ENCODE results near the gene FAT1.
A peak's percentile ranks its signal among the peaks of the same experiment; 100 is the strongest.

The FAT1 gene

DNA sequence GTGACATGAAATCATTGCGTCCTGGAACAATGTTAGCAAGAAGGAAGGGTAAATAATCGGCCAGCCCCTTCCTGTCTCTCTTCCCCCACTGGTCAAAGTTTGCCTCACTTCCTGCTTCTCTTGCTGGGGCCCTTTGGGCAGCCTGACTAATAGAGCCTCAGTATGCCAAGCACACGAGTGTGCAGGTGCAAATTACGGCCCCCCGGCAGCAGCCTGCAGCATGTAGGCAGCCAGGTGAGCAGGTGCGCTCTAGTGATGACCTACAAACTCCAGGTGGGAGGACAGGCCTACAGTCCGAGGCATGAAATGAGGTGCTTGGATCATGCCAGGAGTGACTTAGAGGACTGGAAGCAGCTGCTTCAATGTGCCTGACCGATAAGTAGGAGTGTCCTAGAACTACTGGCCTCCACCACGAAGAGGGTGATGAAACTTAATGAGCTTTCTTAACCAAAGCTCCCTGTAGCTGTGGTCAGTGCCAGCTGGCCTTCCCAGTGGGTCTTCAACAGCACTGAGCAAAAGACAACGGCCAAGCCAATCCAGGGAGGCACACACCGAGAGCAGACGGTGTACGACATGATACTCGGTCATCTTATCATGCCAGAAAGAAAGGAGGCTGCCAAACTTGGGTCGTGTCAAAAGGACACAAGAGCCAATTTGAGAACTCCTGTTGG lies 26.1 kb upstream of the FAT1 start:
- TF ChIP-seq, protein P1, sequence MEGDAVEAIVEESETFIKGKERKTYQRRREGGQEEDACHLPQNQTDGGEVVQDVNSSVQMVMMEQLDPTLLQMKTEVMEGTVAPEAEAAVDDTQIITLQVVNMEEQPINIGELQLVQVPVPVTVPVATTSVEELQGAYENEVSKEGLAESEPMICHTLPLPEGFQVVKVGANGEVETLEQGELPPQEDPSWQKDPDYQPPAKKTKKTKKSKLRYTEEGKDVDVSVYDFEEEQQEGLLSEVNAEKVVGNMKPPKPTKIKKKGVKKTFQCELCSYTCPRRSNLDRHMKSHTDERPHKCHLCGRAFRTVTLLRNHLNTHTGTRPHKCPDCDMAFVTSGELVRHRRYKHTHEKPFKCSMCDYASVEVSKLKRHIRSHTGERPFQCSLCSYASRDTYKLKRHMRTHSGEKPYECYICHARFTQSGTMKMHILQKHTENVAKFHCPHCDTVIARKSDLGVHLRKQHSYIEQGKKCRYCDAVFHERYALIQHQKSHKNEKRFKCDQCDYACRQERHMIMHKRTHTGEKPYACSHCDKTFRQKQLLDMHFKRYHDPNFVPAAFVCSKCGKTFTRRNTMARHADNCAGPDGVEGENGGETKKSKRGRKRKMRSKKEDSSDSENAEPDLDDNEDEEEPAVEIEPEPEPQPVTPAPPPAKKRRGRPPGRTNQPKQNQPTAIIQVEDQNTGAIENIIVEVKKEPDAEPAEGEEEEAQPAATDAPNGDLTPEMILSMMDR (conservative IDR thresholded peaks at IDR 0.05): no peak
- no peak overlapping the region for H3K27ac ChIP-seq

DNA sequence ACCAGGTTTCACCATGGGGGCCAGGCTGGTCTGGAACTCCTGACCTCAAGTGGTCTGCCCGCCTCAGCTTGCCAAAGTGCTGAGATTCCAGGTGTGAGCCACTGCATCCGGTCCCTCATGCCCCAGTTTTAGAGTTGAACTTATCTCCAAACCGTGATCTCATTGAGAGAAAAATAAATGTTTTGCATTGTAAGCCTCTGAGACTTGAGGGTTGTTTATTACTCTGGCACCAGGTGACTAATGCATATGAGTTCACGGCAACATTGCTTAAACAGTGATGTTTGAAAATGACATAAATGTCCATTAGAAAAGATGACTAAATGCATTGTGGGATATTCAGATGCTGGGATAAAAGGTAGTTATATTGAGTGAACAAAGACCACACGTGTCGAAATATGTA lies 22.9 kb upstream of the FAT1 start:
- TF ChIP-seq, protein P1 (conservative IDR thresholded peaks at IDR 0.05): no peak
- H3K27ac ChIP-seq: peak overlapping the region; percentile 13; the same call in 1 of the 2 replicates

DNA sequence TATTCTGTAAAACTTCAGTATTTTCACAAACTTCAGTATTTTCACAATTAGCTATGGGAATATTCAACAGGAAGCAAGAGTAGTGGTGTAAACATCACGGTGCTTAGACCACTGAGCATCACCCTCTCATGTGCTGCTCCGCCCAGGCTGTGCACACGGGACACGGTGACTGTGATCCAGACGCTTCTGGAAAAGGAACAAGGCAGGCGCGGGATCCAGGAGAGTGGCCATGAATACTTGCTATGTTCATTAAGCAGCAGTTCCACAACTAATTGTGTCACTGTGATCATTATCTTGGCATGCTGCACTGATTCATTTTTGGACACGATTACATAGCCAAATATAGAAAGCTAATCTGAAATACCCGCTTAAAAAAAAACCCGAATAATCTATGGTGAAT lies 19.6 kb upstream of the FAT1 start:
- TF ChIP-seq, protein P1 (conservative IDR thresholded peaks at IDR 0.05): no peak
- H3K27ac ChIP-seq: no peak overlapping the region

DNA sequence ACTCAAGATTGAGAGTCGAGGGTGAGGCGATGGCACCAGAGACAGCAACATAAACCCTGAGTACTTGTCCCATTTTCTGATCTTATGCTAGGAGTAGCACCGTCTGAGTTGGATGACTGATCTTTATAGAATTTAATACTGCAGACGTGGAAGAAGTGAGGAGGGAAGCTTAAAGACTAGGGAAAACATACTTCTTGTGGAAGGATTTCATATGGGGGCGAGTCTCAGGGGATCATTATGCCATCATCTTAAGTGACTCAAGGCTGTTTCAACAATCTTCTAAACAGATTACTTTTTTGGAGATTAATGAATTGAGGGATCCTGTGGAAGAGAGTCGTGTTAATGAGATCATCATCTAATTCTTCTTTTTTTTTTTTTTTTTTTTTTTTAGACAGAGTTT lies 17.2 kb upstream of the FAT1 start:
- no peak overlapping the region for H3K27ac ChIP-seq
- TF ChIP-seq, protein P1 (conservative IDR thresholded peaks at IDR 0.05): no peak

DNA sequence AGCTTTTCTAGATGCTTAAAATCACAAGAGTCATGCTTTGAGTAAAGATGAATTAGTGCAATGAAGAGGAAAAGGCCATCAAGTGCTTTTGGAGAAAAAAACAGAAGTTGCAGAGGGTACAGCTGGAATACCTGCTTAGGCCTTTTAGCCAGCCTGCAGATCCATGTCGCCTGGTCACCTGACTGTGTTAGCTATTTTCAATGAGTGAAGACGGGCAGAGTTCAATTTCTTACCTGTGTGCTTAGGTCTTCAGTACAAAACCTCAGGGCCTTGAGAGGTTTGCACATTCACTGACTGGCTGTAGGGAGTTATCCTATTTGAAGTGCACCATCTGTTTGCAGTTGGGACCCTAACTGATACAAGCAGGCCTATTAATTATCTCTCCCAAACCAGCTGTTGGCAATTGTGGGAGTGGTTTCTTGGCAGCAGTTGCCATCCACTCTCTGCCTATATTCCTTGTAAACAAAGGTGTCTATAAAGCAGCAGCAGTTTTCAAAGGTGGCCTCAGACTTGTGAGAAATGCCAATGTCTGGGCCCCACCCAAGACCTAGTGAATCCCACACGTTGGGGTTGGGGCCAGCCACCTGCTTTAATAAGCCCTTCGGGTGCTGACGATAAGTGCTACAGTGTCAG lies 16.3 kb upstream of the FAT1 start:
- TF ChIP-seq, protein P1 (conservative IDR thresholded peaks at IDR 0.05): no peak

DNA sequence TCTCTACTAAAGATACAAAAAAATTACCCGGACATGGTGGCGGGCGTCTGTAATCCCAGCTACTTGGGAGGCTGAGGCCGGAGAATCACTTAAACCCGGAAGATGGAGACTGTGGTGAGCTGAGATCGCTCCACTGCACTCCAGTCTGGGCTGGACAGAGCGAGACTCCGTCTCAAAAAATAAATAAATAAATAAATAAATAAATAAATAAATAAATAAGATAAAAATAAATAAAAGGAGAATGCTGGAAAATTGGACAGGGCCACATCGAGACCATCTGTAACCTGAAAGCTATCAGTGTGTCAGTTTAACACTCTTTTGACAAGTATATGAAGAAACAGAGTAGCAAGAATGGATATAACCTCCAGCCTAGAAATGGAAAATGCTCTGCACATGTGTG lies 15.7 kb upstream of the FAT1 start:
- TF ChIP-seq, protein P1 (conservative IDR thresholded peaks at IDR 0.05): no peak
- H3K27ac ChIP-seq: no peak overlapping the region

More for the DNA sequence above, 16.3 kb upstream of the FAT1 start:
- no peak overlapping the region for H3K27ac ChIP-seq

DNA sequence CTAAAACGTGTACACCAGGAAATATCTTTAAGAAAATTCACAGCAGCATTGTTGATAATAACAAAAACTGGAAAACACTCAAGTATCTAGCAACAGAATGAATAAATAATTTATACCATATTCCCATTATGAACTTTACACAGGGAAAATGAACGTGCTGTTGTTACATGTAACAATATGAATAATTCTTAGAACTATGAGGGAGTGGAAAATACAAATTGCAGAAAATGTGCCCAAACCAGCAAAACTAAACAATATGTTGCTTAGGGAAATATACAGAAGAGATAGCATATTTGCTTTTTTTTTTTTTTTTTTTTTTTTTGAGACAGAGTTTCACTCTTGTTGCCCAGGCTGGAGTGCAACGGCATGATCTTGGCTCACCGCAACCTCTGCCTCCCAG lies 14.8 kb upstream of the FAT1 start:
- no peak overlapping the region for H3K27ac ChIP-seq
- TF ChIP-seq, protein P1 (conservative IDR thresholded peaks at IDR 0.05): no peak
